ENCODE measurements around the gene SLC28A3. TPM values are rescaled to one million over a fixed set of nuclear protein-coding genes. Genes with fewer than 3 reads are reported as not detected.

SLC28A3 gene
- total RNA-seq, 1 experiment from 2014 or later = not detected

GRCh38 chr9:84294241-84294950 lies 46.2 kb downstream of the SLC28A3 start:
- CTCF ChIA-PET = interaction anchor here (0.5 kb wide), 1 partner anchor 15 kb away, joined by 3 read pairs; no protein-coding TSS in a partner anchor
- POLR2A ChIA-PET = no interaction called here
- Histone ChIP-seq H3K4me3 (ENCODE audit: low read depth in 2 of 2, low read length in 2 of 2) (no peak overlapping the region), H3K36me3 (ENCODE audit: control insufficient read depth, insufficient read depth, low read length) (no peaks in the 10 kb centered on the region), H3K4me1 (ENCODE audit: control insufficient read depth, insufficient read depth, low read length) (no peaks in the 10 kb centered on the region), H3K27me3 (ENCODE audit: control insufficient read depth, insufficient read depth, low read length) (no peaks in the 10 kb centered on the region), H3K27ac (ENCODE audit: low read length) (no peak overlapping the region), H3K9me3 (ENCODE audit: control insufficient read depth, insufficient read depth, low read depth, low read length) (no peaks in the 10 kb centered on the region)
- TF ChIP-seq CTCF (IDR thresholded peaks at IDR 0.05) (peak; percentile 17), SIN3A (IDR thresholded peaks at IDR 0.05; ENCODE audit: borderline replicate concordance, insufficient read depth, low read depth, low read length) (no peak)
- intact Hi-C loops (cut with micrococcal nuclease; ENCODE audit: unreplicated experiment) = no loop called here
- in situ Hi-C loops (cut with HindIII; ENCODE audit: low pct_unique_long_range_greater_than_20kb, low sequenced_read_pairs) = no loop called here
- no TSS peak for BruUV-seq (replicated peaks)
- no peak for DNase-seq (ENCODE audit: low read depth, low spot score)
- ATAC-seq = no peak

GRCh38 chr9:84293001-84293798 lies 47.4 kb downstream of the SLC28A3 start:
- Histone ChIP-seq H3K4me1 (ENCODE audit: control insufficient read depth, insufficient read depth, low read length) (no peaks in the 10 kb centered on the region), H3K27ac (ENCODE audit: low read length) (no peak overlapping the region), H3K36me3 (ENCODE audit: control insufficient read depth, insufficient read depth, low read length) (no peaks in the 10 kb centered on the region), H3K4me3 (ENCODE audit: low read depth in 2 of 2, low read length in 2 of 2) (no peak overlapping the region), H3K27me3 (ENCODE audit: control insufficient read depth, insufficient read depth, low read length) (no peaks in the 10 kb centered on the region), H3K9me3 (ENCODE audit: control insufficient read depth, insufficient read depth, low read depth, low read length) (no peaks in the 10 kb centered on the region)
- POLR2A ChIA-PET = no interaction called here
- in situ Hi-C loops (cut with HindIII; ENCODE audit: low pct_unique_long_range_greater_than_20kb, low sequenced_read_pairs) (no loop called here), intact Hi-C loops (cut with micrococcal nuclease; ENCODE audit: unreplicated experiment) (no loop called here)
- CTCF ChIA-PET = no interaction called here
- TF ChIP-seq SIN3A (IDR thresholded peaks at IDR 0.05; ENCODE audit: borderline replicate concordance, insufficient read depth, low read depth, low read length) = no peak
- TF ChIP-seq POLR2AphosphoS5 (IDR thresholded peaks at IDR 0.05; ENCODE audit: low read depth, low read length) = no peak
- TF ChIP-seq REST (IDR thresholded peaks at IDR 0.05; ENCODE audit: insufficient read depth in 1 of 2, low read depth in 2 of 2, low read length in 1 of 2) = no peak
- TF ChIP-seq TCF7L2 (IDR thresholded peaks at IDR 0.05; ENCODE audit: low read depth, low read length) = no peak
- no peak for TF ChIP-seq CTCF (IDR thresholded peaks at IDR 0.05)
- ATAC-seq (no peak), DNase-seq (ENCODE audit: low read depth, low spot score) (no peak)
- BruUV-seq (replicated peaks) = no TSS peak
